Measurements from ENCODE around the gene PARVA. TPM values are rescaled to one million over a fixed set of nuclear protein-coding genes. Genes with fewer than 3 reads are reported as not detected.

Gene PARVA
- total RNA-seq, 1 donor from 2014 or later: not detected

- intact Hi-C loops (cut with micrococcal nuclease): no loop called here
These were observed 147.5 kb downstream of the PARVA start for GRCh38 chr11:12524865-12525264.

GRCh38 chr11:12525466-12526055 is 148.2 kb downstream of the PARVA start:
- intact Hi-C loops (cut with micrococcal nuclease): no loop called here

DNA sequence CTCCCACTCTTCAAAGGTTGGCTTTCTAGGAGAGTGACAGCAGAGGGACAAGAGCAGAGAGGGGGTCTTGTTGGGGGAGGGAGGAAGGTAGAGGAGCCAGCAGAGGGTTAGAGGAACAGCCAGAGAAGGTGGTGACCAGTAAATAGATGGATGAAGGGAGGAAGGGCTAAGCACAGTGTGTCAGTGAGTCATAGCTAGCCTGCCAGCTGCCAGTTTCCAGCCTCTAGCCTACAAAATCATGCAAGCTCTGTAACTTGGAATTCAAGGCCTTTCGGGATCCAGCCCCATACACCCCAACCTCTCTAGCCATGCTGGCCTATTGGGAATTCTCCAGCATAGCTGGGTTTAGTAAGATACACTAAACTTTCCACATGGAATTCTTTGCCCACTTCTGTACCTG is 149.4 kb downstream of the PARVA start:
- intact Hi-C loops (cut with micrococcal nuclease): no loop called here

GRCh38 chr11:12528487-12528886 is 151.1 kb downstream of the PARVA start:
- intact Hi-C loops (cut with micrococcal nuclease): no loop called here

- intact Hi-C loops (cut with micrococcal nuclease): no loop called here
These were observed 151.7 kb downstream of the PARVA start for GRCh38 chr11:12529041-12529440.

GRCh38 chr11:12529793-12530192 is 152.4 kb downstream of the PARVA start:
- intact Hi-C loops (cut with micrococcal nuclease): no loop called here

- intact Hi-C loops (cut with micrococcal nuclease): no loop called here
These were observed 153.6 kb downstream of the PARVA start for GRCh38 chr11:12531020-12531419.

DNA sequence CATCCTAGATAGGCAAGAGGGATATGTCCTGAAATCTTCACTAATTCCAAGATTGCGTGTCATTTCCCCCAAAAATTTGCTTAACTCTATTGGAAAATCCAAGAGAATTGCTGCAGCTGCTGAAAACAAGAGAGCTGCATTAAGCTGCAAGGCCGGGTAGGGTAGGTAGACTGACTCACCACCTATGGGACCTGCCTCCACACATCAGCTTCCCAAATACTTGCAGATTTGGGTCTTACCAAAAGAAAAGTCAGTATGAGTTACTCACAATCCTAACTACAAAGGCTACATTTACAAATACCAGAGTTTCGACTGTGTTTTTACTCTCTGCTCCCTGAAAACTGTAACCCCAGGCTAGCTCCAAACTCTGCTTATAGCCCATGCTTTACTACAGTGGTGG is 154.3 kb downstream of the PARVA start:
- intact Hi-C loops (cut with micrococcal nuclease): no loop called here

- intact Hi-C loops (cut with micrococcal nuclease): no loop called here
These were observed 155.2 kb downstream of the PARVA start for GRCh38 chr11:12532580-12532979.

GRCh38 chr11:12534549-12534948 is 157.2 kb downstream of the PARVA start:
- intact Hi-C loops (cut with micrococcal nuclease): no loop called here

- intact Hi-C loops (cut with micrococcal nuclease): no loop called here
These were observed 157.9 kb downstream of the PARVA start for GRCh38 chr11:12535321-12535720.

- intact Hi-C loops (cut with micrococcal nuclease): no loop called here
These were observed 159.2 kb downstream of the PARVA start for GRCh38 chr11:12536566-12536965.

GRCh38 chr11:12537778-12538401 is 160.5 kb downstream of the PARVA start:
- intact Hi-C loops (cut with micrococcal nuclease): no loop called here

GRCh38 chr11:12538889-12539421 is 161.6 kb downstream of the PARVA start:
- intact Hi-C loops (cut with micrococcal nuclease): no loop called here

GRCh38 chr11:12539572-12539971 is 162.2 kb downstream of the PARVA start:
- intact Hi-C loops (cut with micrococcal nuclease): no loop called here

DNA sequence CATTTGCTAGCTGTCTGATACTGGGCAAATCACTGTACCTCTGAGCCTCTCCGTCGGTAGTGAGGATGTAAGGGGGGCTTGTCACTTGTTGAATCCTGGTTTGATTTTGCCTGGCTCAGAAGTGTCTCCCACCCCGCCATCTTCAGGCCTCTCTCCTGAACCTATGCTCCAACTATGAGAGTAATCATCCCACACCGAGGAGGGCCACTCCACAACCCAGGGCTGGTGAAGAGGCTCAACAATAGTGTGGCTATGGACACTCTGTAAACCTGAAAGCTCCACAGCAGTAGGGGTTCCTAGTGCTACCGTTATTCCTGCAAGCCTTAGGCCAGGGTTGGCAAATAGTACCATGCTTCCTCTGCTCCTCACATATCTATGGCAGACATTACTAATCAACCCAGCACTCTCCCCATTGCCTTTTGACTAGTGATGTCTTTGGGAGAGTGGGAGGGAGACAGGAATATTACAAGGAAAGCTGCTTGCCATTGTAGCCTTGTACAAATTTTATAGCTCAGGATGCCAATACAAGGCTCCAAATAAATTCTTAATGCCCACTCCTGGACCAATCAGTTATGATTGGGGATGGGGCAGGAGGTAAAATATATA is 162.8 kb downstream of the PARVA start:
- intact Hi-C loops (cut with micrococcal nuclease): no loop called here

DNA sequence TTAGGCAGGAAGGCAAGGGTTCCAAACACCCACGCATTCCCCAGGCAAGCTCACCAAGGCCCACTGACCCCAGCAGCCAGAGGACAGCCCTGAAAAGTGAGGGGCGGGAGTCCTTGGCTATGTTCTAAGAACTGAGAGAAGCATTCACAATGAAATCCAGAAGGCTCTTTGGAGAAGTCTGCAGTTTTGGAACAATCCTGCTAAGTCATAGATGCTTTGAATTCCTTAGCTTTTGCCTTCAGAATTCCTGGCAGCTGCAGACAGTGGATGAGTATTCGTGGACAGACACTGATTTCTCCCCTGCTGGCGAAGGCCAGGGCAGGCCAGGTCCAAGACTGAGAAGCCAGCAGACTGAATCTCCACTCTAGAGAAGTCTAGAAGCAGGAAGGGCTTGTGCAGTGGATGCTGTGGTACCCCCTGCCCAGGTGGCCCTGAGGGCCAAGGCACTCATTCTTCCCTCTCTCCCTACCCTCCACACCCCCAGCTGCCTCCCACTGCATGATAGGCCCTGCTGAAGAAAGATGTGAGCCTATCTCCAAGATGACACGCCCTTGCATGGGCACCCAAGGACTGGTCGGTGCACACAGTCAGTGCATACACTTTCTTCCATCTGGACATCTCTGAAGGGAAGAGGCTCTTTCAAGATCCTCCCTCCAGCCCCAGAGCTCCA is 163.7 kb downstream of the PARVA start:
- intact Hi-C loops (cut with micrococcal nuclease): no loop called here

DNA sequence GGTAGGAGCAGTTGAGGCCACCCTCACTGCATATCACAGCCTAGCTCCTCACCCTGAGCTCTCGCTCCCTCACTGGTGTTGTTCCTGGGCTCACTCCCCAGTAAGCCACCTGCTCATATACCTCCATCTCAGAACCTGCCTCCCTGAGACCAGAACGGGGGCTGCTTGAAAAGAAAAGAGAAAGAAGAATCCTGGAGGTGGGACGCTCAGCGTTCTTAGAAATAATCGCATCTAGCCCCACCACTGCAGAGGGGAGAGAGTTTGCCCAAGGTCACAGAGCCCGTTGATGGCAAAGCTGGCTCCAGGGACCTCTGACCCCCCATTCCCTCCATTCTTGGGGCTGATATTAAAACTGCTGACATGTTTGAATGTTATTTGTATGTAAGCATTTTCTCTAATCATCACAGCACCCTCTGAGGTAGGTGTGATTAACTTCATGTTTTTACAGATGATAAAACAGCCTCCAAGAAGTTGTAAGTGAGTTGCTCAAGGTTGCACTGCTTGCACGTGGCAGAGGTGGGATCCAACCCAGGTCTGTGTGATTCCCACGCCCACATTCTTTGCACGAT is 164.3 kb downstream of the PARVA start:
- intact Hi-C loops (cut with micrococcal nuclease): no loop called here

- intact Hi-C loops (cut with micrococcal nuclease): no loop called here
These were observed 165.0 kb downstream of the PARVA start for GRCh38 chr11:12542186-12542935.

- intact Hi-C loops (cut with micrococcal nuclease): no loop called here
These were observed 166.4 kb downstream of the PARVA start for GRCh38 chr11:12543596-12544415.
